ENCODE results near the gene P2RX1. TPM values are rescaled to one million over a fixed set of nuclear protein-coding genes. Genes with fewer than 3 reads are reported as not detected.
"Not testable (repeated sequence)": the region's sequence is repeated elsewhere in the genome, so short reads cannot be mapped to it uniquely, and the experiment has no call there.

The P2RX1 gene
- total and polyA plus RNA-seq, 2 donors (not counting 1 experiment from before 2014, with no cell fraction given), result 25.7 to 84.7 TPM

DNA sequence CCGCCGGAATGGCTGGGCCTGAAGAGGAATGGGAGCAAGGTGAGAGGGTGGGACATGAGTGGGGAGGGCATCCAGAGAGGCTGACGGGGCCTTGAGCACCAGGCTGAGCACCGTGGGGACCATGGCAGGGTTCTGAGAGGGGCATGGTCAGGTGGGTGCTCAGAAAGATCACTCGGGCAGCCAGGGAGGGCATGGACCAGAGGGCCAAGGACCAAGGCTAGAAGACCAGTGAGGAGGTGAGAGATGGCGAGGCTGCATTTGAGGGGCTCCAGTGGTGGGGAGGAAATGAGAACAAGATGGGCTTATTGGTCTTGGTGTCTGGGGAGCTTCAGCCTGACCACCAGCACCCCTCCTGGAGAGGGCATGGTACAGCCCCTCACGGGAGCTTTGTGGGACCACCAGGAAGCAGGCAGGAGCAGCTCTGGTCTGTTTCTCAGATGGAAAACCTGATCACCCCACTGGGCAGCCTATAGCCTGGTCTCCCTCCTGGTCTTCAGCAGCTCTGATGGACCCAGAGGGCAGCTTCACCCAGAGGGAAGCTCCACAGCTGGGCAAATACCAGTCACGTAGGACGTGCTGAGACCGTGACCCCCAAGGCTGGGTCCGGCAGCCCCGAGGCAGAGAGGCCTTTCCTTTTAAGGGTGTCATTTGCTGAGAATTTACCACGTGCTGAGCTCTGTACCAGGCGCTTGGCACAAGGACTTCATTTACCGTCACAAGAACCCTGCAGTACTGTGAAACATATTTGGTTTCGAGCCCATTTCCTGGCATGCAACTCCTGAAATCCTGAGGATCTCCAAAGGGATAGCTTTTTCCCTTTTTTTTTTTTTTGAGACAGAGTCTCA lies 58.8 kb downstream of the P2RX1 start:
- H3K9me3 ChIP-seq (ENCODE audit: control extremely low read depth in 1 of 3, control insufficient read depth in 2 of 3, insufficient read depth in 1 of 3, low read length in 2 of 3), result no peaks in the 10 kb centered on the region
- H3K4me2 ChIP-seq (replicated peaks; ENCODE audit: low read depth, low read length, poor library complexity, severe bottlenecking), result no peak overlapping the region
- H3K27me3 ChIP-seq (replicated peaks in 1 of 4; ENCODE audit: control extremely low read depth in 1 of 4, control insufficient read depth in 3 of 4, insufficient read depth in 4 of 4, low read length in 3 of 4), result no peaks in the 10 kb centered on the region
- TF ChIP-seq EZH2 (IDR thresholded peaks at IDR 0.05; ENCODE audit: borderline replicate concordance, insufficient read depth, low read depth, low read length, poor library complexity, severe bottlenecking), result no peak
- TF ChIP-seq, protein P1, sequence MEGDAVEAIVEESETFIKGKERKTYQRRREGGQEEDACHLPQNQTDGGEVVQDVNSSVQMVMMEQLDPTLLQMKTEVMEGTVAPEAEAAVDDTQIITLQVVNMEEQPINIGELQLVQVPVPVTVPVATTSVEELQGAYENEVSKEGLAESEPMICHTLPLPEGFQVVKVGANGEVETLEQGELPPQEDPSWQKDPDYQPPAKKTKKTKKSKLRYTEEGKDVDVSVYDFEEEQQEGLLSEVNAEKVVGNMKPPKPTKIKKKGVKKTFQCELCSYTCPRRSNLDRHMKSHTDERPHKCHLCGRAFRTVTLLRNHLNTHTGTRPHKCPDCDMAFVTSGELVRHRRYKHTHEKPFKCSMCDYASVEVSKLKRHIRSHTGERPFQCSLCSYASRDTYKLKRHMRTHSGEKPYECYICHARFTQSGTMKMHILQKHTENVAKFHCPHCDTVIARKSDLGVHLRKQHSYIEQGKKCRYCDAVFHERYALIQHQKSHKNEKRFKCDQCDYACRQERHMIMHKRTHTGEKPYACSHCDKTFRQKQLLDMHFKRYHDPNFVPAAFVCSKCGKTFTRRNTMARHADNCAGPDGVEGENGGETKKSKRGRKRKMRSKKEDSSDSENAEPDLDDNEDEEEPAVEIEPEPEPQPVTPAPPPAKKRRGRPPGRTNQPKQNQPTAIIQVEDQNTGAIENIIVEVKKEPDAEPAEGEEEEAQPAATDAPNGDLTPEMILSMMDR (IDR thresholded peaks at IDR 0.05), result no peak
- Mint-ChIP-seq H3K27me3 (peaks cover 5% of the 10 kb centered on the region), H3K4me3 (no peak overlapping the region), H3K27ac (no peak overlapping the region), H3K4me1 (no peaks in the 10 kb centered on the region), H3K9me3 (ENCODE audit: insufficient read depth) (no peaks in the 10 kb centered on the region)
- intact Hi-C loops (cut with micrococcal nuclease), result no loop called here
- H3K4me1 ChIP-seq (ENCODE audit: control insufficient read depth in 2 of 2, insufficient read depth in 2 of 2, low read length in 2 of 2), result no peaks in the 10 kb centered on the region
- ATAC-seq (ENCODE audit: low read depth) (no peak), DNase-seq (no peak)
- no peaks in the 10 kb centered on the region for H3K79me2 ChIP-seq (ENCODE audit: control insufficient read depth, insufficient read depth, low read length)
- CTCF ChIA-PET, result interaction anchor here (0.8 to 1.9 kb wide), 3 partner anchors 11 to 79 kb away, joined by 3 to 7 read pairs (median 5); partner anchors contain the start of gene NCBP3
- WGBS (ENCODE audit: insufficient coverage), result 93% methylated on average over 16 of the region's 16 CpGs
- no peak overlapping the region for H3K27ac ChIP-seq (ENCODE audit: low read length in 2 of 2)
- H3K9ac ChIP-seq (ENCODE audit: low read length), result no peak overlapping the region
- POLR2A ChIA-PET, result interaction anchor here (0.6 kb wide), 1 partner anchor 94 kb away, joined by 3 read pairs; no protein-coding TSS in a partner anchor
- peaks cover 0 to 8% of the 10 kb centered on the region in 2 experiments for H3K36me3 ChIP-seq (replicated peaks in 1 of 2; ENCODE audit: control extremely low read depth in 1 of 2, control insufficient read depth in 1 of 2, extremely low read depth in 1 of 2, insufficient read depth in 2 of 2, low read length in 1 of 2)
- no peaks in the 10 kb centered on the region for H4K20me1 ChIP-seq (ENCODE audit: control insufficient read depth, insufficient read depth, low read length, poor library complexity, severe bottlenecking)
- no peak overlapping the region for H3K4me3 ChIP-seq (ENCODE audit: control extremely low read depth in 1 of 5, extremely low read depth in 1 of 5, insufficient read depth in 1 of 5, low read depth in 2 of 5, low read length in 4 of 5)
- no peak overlapping the region for H2AFZ ChIP-seq (ENCODE audit: insufficient read depth, low read depth, low read length, poor library complexity, severe bottlenecking)

DNA sequence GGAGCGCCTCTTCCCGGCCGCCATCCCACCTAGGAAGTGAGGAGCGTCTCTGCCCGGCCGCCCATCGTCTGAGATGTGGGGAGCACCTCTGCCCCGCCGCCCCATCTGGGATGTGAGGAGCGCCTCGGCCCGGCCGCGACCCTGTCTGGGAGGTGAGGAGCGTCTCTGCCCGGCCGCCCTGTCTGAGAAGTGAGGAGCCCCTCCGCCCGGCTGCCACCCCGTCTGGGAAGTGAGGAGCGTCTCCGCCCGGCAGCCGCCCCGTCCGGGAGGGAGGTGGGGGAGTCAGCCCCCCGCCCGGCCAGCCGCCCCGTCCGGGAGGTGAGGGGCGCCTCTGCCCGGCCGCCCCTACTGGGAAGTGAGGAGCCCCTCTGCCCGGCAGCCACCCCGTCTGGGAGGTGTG lies 62.1 kb downstream of the P2RX1 start:
- H3K27me3 ChIP-seq (replicated peaks in 1 of 4; ENCODE audit: control extremely low read depth in 1 of 4, control insufficient read depth in 3 of 4, insufficient read depth in 4 of 4, low read length in 3 of 4); DNase-seq; H3K4me1 ChIP-seq (ENCODE audit: control insufficient read depth in 2 of 2, insufficient read depth in 2 of 2, low read length in 2 of 2); intact Hi-C loops (cut with micrococcal nuclease); H3K27ac ChIP-seq (ENCODE audit: low read length in 2 of 2); H2AFZ ChIP-seq (ENCODE audit: insufficient read depth, low read depth, low read length, poor library complexity, severe bottlenecking); H3K27ac Mint-ChIP-seq; H3K4me3 ChIP-seq (ENCODE audit: control extremely low read depth in 1 of 5, extremely low read depth in 1 of 5, insufficient read depth in 1 of 5, low read depth in 2 of 5, low read length in 4 of 5); ATAC-seq (ENCODE audit: low read depth); H3K4me1 Mint-ChIP-seq; H3K36me3 ChIP-seq (replicated peaks in 1 of 2; ENCODE audit: control extremely low read depth in 1 of 2, control insufficient read depth in 1 of 2, extremely low read depth in 1 of 2, insufficient read depth in 2 of 2, low read length in 1 of 2); H4K20me1 ChIP-seq (ENCODE audit: control insufficient read depth, insufficient read depth, low read length, poor library complexity, severe bottlenecking); H3K9me3 ChIP-seq (ENCODE audit: control extremely low read depth in 1 of 3, control insufficient read depth in 2 of 3, insufficient read depth in 1 of 3, low read length in 2 of 3); H3K9me3 Mint-ChIP-seq (ENCODE audit: insufficient read depth); H3K79me2 ChIP-seq (ENCODE audit: control insufficient read depth, insufficient read depth, low read length); CTCF ChIA-PET; H3K4me2 ChIP-seq (replicated peaks; ENCODE audit: low read depth, low read length, poor library complexity, severe bottlenecking); POLR2A ChIA-PET; H3K4me3 Mint-ChIP-seq; H3K9ac ChIP-seq (ENCODE audit: low read length): not testable (repeated sequence)
- H3K27me3 Mint-ChIP-seq, result peaks cover 10% of the 10 kb centered on the region
- 92% methylated on average over 4 of the region's 36 CpGs for WGBS (ENCODE audit: insufficient coverage)
